Trophoblast cell (in vitro differentiated cells and primary cell): Measurements from ENCODE around the gene MPPED2.

Experiments
- DNase-seq, 2 donors: peaks; one replicate each; pipeline ENCODE4 v3.0.0-alpha.2; 2016
- H2AFZ ChIP-seq: 2 replicates; pipeline ENCODE4 v1.6.1; 2013; ENCODE audit warnings: low read length, moderate library complexity, mild to moderate bottlenecking; ENCODE audit not compliant: insufficient read depth, poor library complexity
- H2AK5ac ChIP-seq: 2 replicates; pipeline ENCODE4 v1.6.1; 2013; ENCODE audit warnings: mild to moderate bottlenecking, low read length
- H2BK120ac ChIP-seq: 2 replicates; pipeline ENCODE4 v1.6.1; 2013; ENCODE audit warnings: low read length, mild to moderate bottlenecking, moderate library complexity; ENCODE audit not compliant: insufficient read depth, poor library complexity
- H2BK12ac ChIP-seq: 2 replicates; pipeline ENCODE4 v1.6.1; 2013; ENCODE audit warnings: mild to moderate bottlenecking, low read length, moderate library complexity
- H2BK5ac ChIP-seq: 2 replicates; pipeline ENCODE4 v1.6.1; 2013; ENCODE audit warnings: low read length, low read depth, moderate library complexity, mild to moderate bottlenecking; ENCODE audit not compliant: poor library complexity
- H3K14ac ChIP-seq: 2 replicates; pipeline ENCODE4 v1.6.1; 2013; ENCODE audit warnings: mild to moderate bottlenecking, low read length
- H3K18ac ChIP-seq: 2 replicates; pipeline ENCODE4 v1.6.1; 2013; ENCODE audit warnings: mild to moderate bottlenecking, low read length
- H3K23ac ChIP-seq: 2 replicates; pipeline ENCODE4 v1.6.1; 2013; ENCODE audit warnings: low read length
- H3K27ac ChIP-seq: 2 replicates; pipeline ENCODE4 v1.5.1; 2013; ENCODE audit warnings: low read depth, mild to moderate bottlenecking, inconsistent platforms, low read length, moderate library complexity
- H3K27me3 ChIP-seq: 2 replicates; pipeline ENCODE4 v1.6.1; 2013; ENCODE audit warnings: inconsistent platforms, mild to moderate bottlenecking, low read length, moderate library complexity; ENCODE audit not compliant: insufficient read depth
- H3K36me3 ChIP-seq, 2 experiments: 1 replicate in 1 of 2; 2 replicates in 1 of 2; pipeline ENCODE4 v1.6.1; 2013; ENCODE audit warnings: low read length in 2 of 2, mild to moderate bottlenecking in 2 of 2, moderate library complexity in 1 of 2; ENCODE audit not compliant: insufficient read depth in 2 of 2, control insufficient read depth in 1 of 2
- H3K4ac ChIP-seq: 2 replicates; pipeline ENCODE4 v1.6.1; 2013; ENCODE audit warnings: low read depth, mild to moderate bottlenecking, low read length, moderate library complexity
- H3K4me1 ChIP-seq, 2 experiments: 1 replicate in 1 of 2; 2 replicates in 1 of 2; pipeline ENCODE4 v1.6.1; 2013; ENCODE audit warnings: low read length in 2 of 2, mild to moderate bottlenecking in 2 of 2, moderate library complexity in 1 of 2; ENCODE audit not compliant: insufficient read depth in 2 of 2, control insufficient read depth in 1 of 2
- H3K4me2 ChIP-seq: 2 replicates; pipeline ENCODE4 v1.6.1; 2013; ENCODE audit warnings: inconsistent platforms, mild to moderate bottlenecking, low read length, moderate library complexity
- H3K4me3 ChIP-seq: 2 replicates; pipeline ENCODE4 v1.5.1; 2013; ENCODE audit warnings: mild to moderate bottlenecking, low read depth, low read length, inconsistent platforms
- H3K79me1 ChIP-seq: one replicate; pipeline ENCODE4 v1.6.1; 2013; ENCODE audit warnings: low read length
- H3K79me2 ChIP-seq: 2 replicates; pipeline ENCODE4 v1.6.1; 2013; ENCODE audit warnings: low read length, mild to moderate bottlenecking; ENCODE audit not compliant: control insufficient read depth, insufficient read depth, poor library complexity
- H3K9ac ChIP-seq: 2 replicates; pipeline ENCODE4 v1.6.1; 2013; ENCODE audit warnings: mild to moderate bottlenecking, low read length
- H3K9me3 ChIP-seq: 2 replicates; pipeline ENCODE4 v1.6.1; 2013; ENCODE audit warnings: low read depth, mild to moderate bottlenecking, control low read depth, inconsistent platforms, low read length; ENCODE audit not compliant: insufficient read depth
- H4K12ac ChIP-seq: 2 replicates; pipeline ENCODE4 v1.6.1; 2013; ENCODE audit warnings: low read depth, mild to moderate bottlenecking, low read length, moderate library complexity
- H4K8ac ChIP-seq: 2 replicates; pipeline ENCODE4 v1.6.1; 2013; ENCODE audit warnings: low read depth, mild to moderate bottlenecking, low read length, moderate library complexity
- H4K91ac ChIP-seq: one replicate; pipeline ENCODE4 v1.6.1; 2013; ENCODE audit warnings: low read depth, mild to moderate bottlenecking, low read length, moderate library complexity
- WGBS: extraction: QIAGEN DNeasy Blood & Tissue Kit; methylation state at CpG from one replicate; pipeline ENCODE4 v1.1.7; 2013; ENCODE audit warnings: missing lambda C conversion rate; ENCODE audit not compliant: insufficient read length, insufficient coverage; ENCODE audit errors: extremely low coverage; 5-methylcytosine and 5-hydroxymethylcytosine counted together

Gene MPPED2

DNA sequence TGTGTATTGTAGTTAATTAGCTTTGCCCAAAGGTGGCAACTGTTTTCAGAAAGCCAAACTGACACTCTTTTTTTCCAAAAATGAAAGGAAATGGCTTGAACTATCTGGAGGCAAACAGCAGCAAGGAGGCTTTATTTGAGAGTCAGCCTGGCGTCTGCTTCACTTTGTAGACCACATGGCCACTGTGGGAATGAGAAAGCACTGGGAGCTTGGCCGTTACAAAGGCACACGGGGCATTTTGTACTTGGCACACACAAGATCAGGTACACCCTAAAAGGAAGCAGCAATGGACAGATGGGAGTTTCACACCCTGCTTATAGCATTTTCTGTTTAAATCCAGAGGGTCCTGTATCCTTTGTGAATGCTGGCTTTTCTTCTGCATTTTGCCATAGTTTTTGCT lies 126.3 kb downstream of the MPPED2 start:
- no peaks in the 10 kb centered on the region for H3K79me2 ChIP-seq
- no peak overlapping the region for H2AK5ac ChIP-seq
- no CpG with 5 or more reads among the region's 3 CpGs for WGBS
- H3K36me3 ChIP-seq = no peaks in the 10 kb centered on the region
- H2BK120ac ChIP-seq = no peak overlapping the region
- no peak for DNase-seq
- no peak overlapping the region for H3K4me2 ChIP-seq
- H3K9me3 ChIP-seq = no peaks in the 10 kb centered on the region
- no peak overlapping the region for H2BK5ac ChIP-seq
- no peaks in the 10 kb centered on the region for H3K4me1 ChIP-seq
- no peak overlapping the region for H3K9ac ChIP-seq
- H3K4me3 ChIP-seq = no peak overlapping the region
- H4K91ac ChIP-seq = no peak overlapping the region
- no peak overlapping the region for H2AFZ ChIP-seq
- H3K79me1 ChIP-seq = no peaks in the 10 kb centered on the region
- no peak overlapping the region for H3K14ac ChIP-seq
- H2BK12ac ChIP-seq = no peak overlapping the region
- H4K12ac ChIP-seq = no peak overlapping the region
- H4K8ac ChIP-seq = no peak overlapping the region
- no peak overlapping the region for H3K27ac ChIP-seq
- H3K23ac ChIP-seq = no peak overlapping the region
- H3K18ac ChIP-seq = no peak overlapping the region
- no peak overlapping the region for H3K4ac ChIP-seq
- H3K27me3 ChIP-seq = no peaks in the 10 kb centered on the region

DNA sequence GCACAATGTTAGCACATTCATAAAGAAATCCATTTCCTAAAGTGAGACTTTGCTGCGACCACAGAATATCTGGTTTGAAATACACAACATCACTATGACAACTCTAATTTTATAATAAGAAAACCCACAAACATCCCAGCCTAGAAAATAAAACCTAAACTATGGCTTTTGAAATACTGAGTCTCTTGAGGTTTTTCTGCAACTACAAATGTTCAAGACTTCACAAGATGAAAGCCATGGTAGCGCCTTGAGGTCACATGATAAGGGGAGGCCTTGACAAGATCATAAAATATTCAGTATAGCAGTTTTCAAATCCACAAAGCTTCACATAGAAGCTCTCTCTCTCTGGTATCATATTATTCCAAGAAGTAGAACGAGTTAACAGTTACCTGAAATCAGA lies 126.8 kb downstream of the MPPED2 start:
- H3K4ac ChIP-seq = no peak overlapping the region
- no peak overlapping the region for H2AFZ ChIP-seq
- no peak for DNase-seq
- H3K23ac ChIP-seq = no peak overlapping the region
- H2AK5ac ChIP-seq = no peak overlapping the region
- H3K4me2 ChIP-seq = no peak overlapping the region
- H3K9me3 ChIP-seq = no peaks in the 10 kb centered on the region
- H3K79me1 ChIP-seq = no peaks in the 10 kb centered on the region
- no peak overlapping the region for H4K91ac ChIP-seq
- no peaks in the 10 kb centered on the region for H3K79me2 ChIP-seq
- no peak overlapping the region for H2BK12ac ChIP-seq
- H3K14ac ChIP-seq = no peak overlapping the region
- no peak overlapping the region for H3K4me3 ChIP-seq
- no peaks in the 10 kb centered on the region for H3K27me3 ChIP-seq
- no peak overlapping the region for H3K18ac ChIP-seq
- H2BK5ac ChIP-seq = no peak overlapping the region
- H2BK120ac ChIP-seq = no peak overlapping the region
- H3K27ac ChIP-seq = no peak overlapping the region
- H4K8ac ChIP-seq = no peak overlapping the region
- no CpG with 5 or more reads among the region's 3 CpGs for WGBS
- no peak overlapping the region for H4K12ac ChIP-seq
- H3K9ac ChIP-seq = no peak overlapping the region
- H3K4me1 ChIP-seq = no peaks in the 10 kb centered on the region
- H3K36me3 ChIP-seq = no peaks in the 10 kb centered on the region

DNA sequence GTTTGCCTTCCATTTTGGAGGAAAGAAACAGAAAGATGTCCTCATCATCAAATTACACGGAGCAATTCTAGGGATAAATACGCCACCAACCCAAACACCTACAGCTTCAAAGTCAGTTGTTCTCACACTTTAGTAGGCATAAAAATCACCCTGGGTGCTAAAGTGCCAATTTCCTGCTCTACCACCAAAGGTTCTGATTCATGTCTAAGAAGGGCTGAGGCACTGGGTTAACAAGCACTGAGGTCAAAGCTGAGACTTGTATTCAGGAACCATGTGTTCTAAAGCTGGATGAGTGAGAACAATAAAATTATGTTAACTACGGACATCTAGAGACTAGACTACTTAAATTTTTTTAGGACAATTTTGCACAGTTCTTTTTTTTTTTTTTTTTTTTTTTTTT lies 127.6 kb downstream of the MPPED2 start:
- H3K4ac ChIP-seq = no peak overlapping the region
- H3K18ac ChIP-seq = no peak overlapping the region
- no peak overlapping the region for H2BK12ac ChIP-seq
- no peak overlapping the region for H4K12ac ChIP-seq
- no peaks in the 10 kb centered on the region for H3K79me2 ChIP-seq
- H3K79me1 ChIP-seq = no peaks in the 10 kb centered on the region
- no peak overlapping the region for H3K27ac ChIP-seq
- H2AK5ac ChIP-seq = no peak overlapping the region
- H3K9me3 ChIP-seq = no peaks in the 10 kb centered on the region
- no peak overlapping the region for H3K4me2 ChIP-seq
- H3K9ac ChIP-seq = no peak overlapping the region
- WGBS = no CpG with 5 or more reads among the region's 3 CpGs
- no peak overlapping the region for H3K4me3 ChIP-seq
- no peaks in the 10 kb centered on the region for H3K27me3 ChIP-seq
- no peak overlapping the region for H2BK5ac ChIP-seq
- no peak overlapping the region for H2BK120ac ChIP-seq
- no peaks in the 10 kb centered on the region for H3K36me3 ChIP-seq
- no peak overlapping the region for H4K91ac ChIP-seq
- H3K14ac ChIP-seq = no peak overlapping the region
- H3K23ac ChIP-seq = no peak overlapping the region
- no peak overlapping the region for H2AFZ ChIP-seq
- no peak overlapping the region for H4K8ac ChIP-seq
- DNase-seq = no peak
- no peaks in the 10 kb centered on the region for H3K4me1 ChIP-seq

DNA sequence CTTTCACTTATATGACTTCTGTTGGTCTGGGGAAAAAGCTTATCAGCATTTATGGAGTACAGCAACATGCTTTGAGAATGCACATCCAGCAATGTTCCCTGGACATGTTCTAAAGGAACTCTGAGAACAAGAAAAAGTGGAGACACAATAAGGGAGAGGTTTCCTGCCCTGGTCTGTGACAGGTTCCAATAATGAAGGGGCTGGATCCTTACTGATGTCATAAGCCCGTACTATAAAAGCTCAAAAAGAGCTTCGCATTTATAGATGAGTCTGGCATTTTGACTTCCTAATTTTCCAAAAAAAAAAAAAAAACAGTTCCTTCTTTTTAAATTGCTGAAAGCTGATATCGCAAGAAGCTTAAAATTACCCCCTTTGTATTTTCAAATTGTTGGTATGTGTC lies 129.1 kb downstream of the MPPED2 start:
- no peak overlapping the region for H2AFZ ChIP-seq
- H4K8ac ChIP-seq = no peak overlapping the region
- no CpG with 5 or more reads among the region's 3 CpGs for WGBS
- H3K4me3 ChIP-seq = no peak overlapping the region
- H3K4me1 ChIP-seq = no peaks in the 10 kb centered on the region
- no peak overlapping the region for H3K18ac ChIP-seq
- H3K4ac ChIP-seq = no peak overlapping the region
- no peak overlapping the region for H3K14ac ChIP-seq
- no peaks in the 10 kb centered on the region for H3K27me3 ChIP-seq
- no peak overlapping the region for H2AK5ac ChIP-seq
- no peak overlapping the region for H2BK120ac ChIP-seq
- H2BK5ac ChIP-seq = no peak overlapping the region
- H3K9ac ChIP-seq = no peak overlapping the region
- no peak overlapping the region for H3K23ac ChIP-seq
- H2BK12ac ChIP-seq = no peak overlapping the region
- no peaks in the 10 kb centered on the region for H3K36me3 ChIP-seq
- no peak overlapping the region for H4K12ac ChIP-seq
- H3K9me3 ChIP-seq = no peaks in the 10 kb centered on the region
- H3K79me1 ChIP-seq = no peaks in the 10 kb centered on the region
- no peak for DNase-seq
- no peak overlapping the region for H3K4me2 ChIP-seq
- H3K27ac ChIP-seq = no peak overlapping the region
- H3K79me2 ChIP-seq = no peaks in the 10 kb centered on the region
- H4K91ac ChIP-seq = no peak overlapping the region
